ENCODE data around the gene TMEFF2.

TMEFF2 gene

GRCh38 chr2:192043216-192043870 lies 151.4 kb downstream of the TMEFF2 start:
- no peak overlapping the region for H4K5ac ChIP-seq (ENCODE audit: low read length)
- no peaks in the 10 kb centered on the region for H3K27me3 ChIP-seq (ENCODE audit: insufficient read depth, low read length, poor library complexity)
- H3K79me2 ChIP-seq (ENCODE audit: control insufficient read depth, insufficient read depth, low read length) = no peaks in the 10 kb centered on the region
- H3K4ac ChIP-seq (ENCODE audit: low read depth, low read length) = no peak overlapping the region
- no peak overlapping the region for H3K9ac ChIP-seq (ENCODE audit: low read length)
- H3K27ac ChIP-seq (ENCODE audit: low read depth, low read length) = no peak overlapping the region
- H4K8ac ChIP-seq (ENCODE audit: low read depth, low read length) = no peak overlapping the region
- H3K4me1 ChIP-seq (ENCODE audit: control insufficient read depth, low read depth, low read length) = no peaks in the 10 kb centered on the region
- no peak overlapping the region for H3K56ac ChIP-seq (ENCODE audit: low read length)
- no peak for DNase-seq
- H3K79me1 ChIP-seq (ENCODE audit: low read length) = no peaks in the 10 kb centered on the region
- no peak overlapping the region for H2AK5ac ChIP-seq (ENCODE audit: low read length)
- no CpG with 5 or more reads among the region's 6 CpGs for WGBS (ENCODE audit: extremely low coverage, insufficient coverage, low lambda C conversion rate)
- no peak overlapping the region for H3K4me2 ChIP-seq (ENCODE audit: low read length)
- H3K18ac ChIP-seq (ENCODE audit: low read length) = no peak overlapping the region
- no peaks in the 10 kb centered on the region for H3K36me3 ChIP-seq (ENCODE audit: control insufficient read depth, insufficient read depth, low read length)
- no peak overlapping the region for H2BK120ac ChIP-seq (ENCODE audit: low read depth, low read length)
- no peak overlapping the region for H2BK15ac ChIP-seq (replicated peaks; ENCODE audit: low read depth)
- no peak overlapping the region for H2BK5ac ChIP-seq (ENCODE audit: low read length)
- H3K23ac ChIP-seq (ENCODE audit: low read length) = no peak overlapping the region
- H3K4me3 ChIP-seq (ENCODE audit: low read length) = no peak overlapping the region

- Histone ChIP-seq H2BK120ac (ENCODE audit: low read depth, low read length) (no peak overlapping the region), H3K79me2 (ENCODE audit: control insufficient read depth, insufficient read depth, low read length) (no peaks in the 10 kb centered on the region), H2AK5ac (ENCODE audit: low read length) (no peak overlapping the region), H3K23ac (ENCODE audit: low read length) (no peak overlapping the region), H3K27me3 (ENCODE audit: insufficient read depth, low read length, poor library complexity) (no peaks in the 10 kb centered on the region), H2BK15ac (replicated peaks; ENCODE audit: low read depth) (no peak overlapping the region), H3K79me1 (ENCODE audit: low read length) (no peaks in the 10 kb centered on the region), H4K8ac (ENCODE audit: low read depth, low read length) (no peak overlapping the region), H3K4me3 (ENCODE audit: low read length) (no peak overlapping the region), H4K5ac (ENCODE audit: low read length) (no peak overlapping the region), H3K9ac (ENCODE audit: low read length) (no peak overlapping the region), H3K4ac (ENCODE audit: low read depth, low read length) (no peak overlapping the region), H3K27ac (ENCODE audit: low read depth, low read length) (no peak overlapping the region), H3K4me1 (ENCODE audit: control insufficient read depth, low read depth, low read length) (no peaks in the 10 kb centered on the region), H3K4me2 (ENCODE audit: low read length) (no peak overlapping the region), H3K36me3 (ENCODE audit: control insufficient read depth, insufficient read depth, low read length) (no peaks in the 10 kb centered on the region), H3K56ac (ENCODE audit: low read length) (no peak overlapping the region), H2BK5ac (ENCODE audit: low read length) (no peak overlapping the region), H3K18ac (ENCODE audit: low read length) (no peak overlapping the region)
- DNase-seq = no peak
- no CpG with 5 or more reads among the region's 5 CpGs for WGBS (ENCODE audit: extremely low coverage, insufficient coverage, low lambda C conversion rate)
Measured at GRCh38 chr2:192042126-192042525, 152.6 kb downstream of the TMEFF2 start.

GRCh38 chr2:192038110-192038509 lies 156.6 kb downstream of the TMEFF2 start:
- no peaks in the 10 kb centered on the region for H3K79me2 ChIP-seq (ENCODE audit: control insufficient read depth, insufficient read depth, low read length)
- no peaks in the 10 kb centered on the region for H3K27me3 ChIP-seq (ENCODE audit: insufficient read depth, low read length, poor library complexity)
- H3K4ac ChIP-seq (ENCODE audit: low read depth, low read length) = no peak overlapping the region
- H3K9ac ChIP-seq (ENCODE audit: low read length) = no peak overlapping the region
- no CpG with 5 or more reads among the region's 1 CpG for WGBS (ENCODE audit: extremely low coverage, insufficient coverage, low lambda C conversion rate)
- H3K4me1 ChIP-seq (ENCODE audit: control insufficient read depth, low read depth, low read length) = no peaks in the 10 kb centered on the region
- no peaks in the 10 kb centered on the region for H3K79me1 ChIP-seq (ENCODE audit: low read length)
- no peak overlapping the region for H3K56ac ChIP-seq (ENCODE audit: low read length)
- no peak overlapping the region for H2BK120ac ChIP-seq (ENCODE audit: low read depth, low read length)
- H2AK5ac ChIP-seq (ENCODE audit: low read length) = no peak overlapping the region
- no peak overlapping the region for H3K4me2 ChIP-seq (ENCODE audit: low read length)
- no peak overlapping the region for H2BK5ac ChIP-seq (ENCODE audit: low read length)
- no peak overlapping the region for H3K18ac ChIP-seq (ENCODE audit: low read length)
- no peaks in the 10 kb centered on the region for H3K36me3 ChIP-seq (ENCODE audit: control insufficient read depth, insufficient read depth, low read length)
- no peak overlapping the region for H4K8ac ChIP-seq (ENCODE audit: low read depth, low read length)
- no peak overlapping the region for H3K27ac ChIP-seq (ENCODE audit: low read depth, low read length)
- no peak overlapping the region for H3K4me3 ChIP-seq (ENCODE audit: low read length)
- H2BK15ac ChIP-seq (replicated peaks; ENCODE audit: low read depth) = no peak overlapping the region
- H4K5ac ChIP-seq (ENCODE audit: low read length) = no peak overlapping the region
- H3K23ac ChIP-seq (ENCODE audit: low read length) = no peak overlapping the region
- DNase-seq = no peak

- H3K18ac ChIP-seq (ENCODE audit: low read length) = no peak overlapping the region
- no peak overlapping the region for H3K23ac ChIP-seq (ENCODE audit: low read length)
- H3K79me2 ChIP-seq (ENCODE audit: control insufficient read depth, insufficient read depth, low read length) = no peaks in the 10 kb centered on the region
- no peak overlapping the region for H3K4me2 ChIP-seq (ENCODE audit: low read length)
- H3K4me3 ChIP-seq (ENCODE audit: low read length) = no peak overlapping the region
- H4K8ac ChIP-seq (ENCODE audit: low read depth, low read length) = no peak overlapping the region
- no peaks in the 10 kb centered on the region for H3K36me3 ChIP-seq (ENCODE audit: control insufficient read depth, insufficient read depth, low read length)
- WGBS (ENCODE audit: extremely low coverage, insufficient coverage, low lambda C conversion rate) = no CpG with 5 or more reads among the region's 3 CpGs
- H3K4me1 ChIP-seq (ENCODE audit: control insufficient read depth, low read depth, low read length) = no peaks in the 10 kb centered on the region
- no peak overlapping the region for H2AK5ac ChIP-seq (ENCODE audit: low read length)
- DNase-seq = no peak
- no peak overlapping the region for H3K27ac ChIP-seq (ENCODE audit: low read depth, low read length)
- no peak overlapping the region for H2BK15ac ChIP-seq (replicated peaks; ENCODE audit: low read depth)
- no peak overlapping the region for H2BK5ac ChIP-seq (ENCODE audit: low read length)
- H3K79me1 ChIP-seq (ENCODE audit: low read length) = no peaks in the 10 kb centered on the region
- no peak overlapping the region for H3K4ac ChIP-seq (ENCODE audit: low read depth, low read length)
- no peak overlapping the region for H2BK120ac ChIP-seq (ENCODE audit: low read depth, low read length)
- no peak overlapping the region for H4K5ac ChIP-seq (ENCODE audit: low read length)
- H3K27me3 ChIP-seq (ENCODE audit: insufficient read depth, low read length, poor library complexity) = no peaks in the 10 kb centered on the region
- H3K56ac ChIP-seq (ENCODE audit: low read length) = no peak overlapping the region
- no peak overlapping the region for H3K9ac ChIP-seq (ENCODE audit: low read length)
Measured at GRCh38 chr2:192035731-192036442, 158.8 kb downstream of the TMEFF2 start.

GRCh38 chr2:192030856-192031255 lies 163.9 kb downstream of the TMEFF2 start:
- Histone ChIP-seq H3K4me3 (ENCODE audit: low read length) (no peak overlapping the region), H3K18ac (ENCODE audit: low read length) (no peak overlapping the region), H3K4me2 (ENCODE audit: low read length) (no peak overlapping the region), H2BK15ac (replicated peaks; ENCODE audit: low read depth) (no peak overlapping the region), H4K5ac (ENCODE audit: low read length) (no peak overlapping the region), H3K56ac (ENCODE audit: low read length) (no peak overlapping the region), H3K79me2 (ENCODE audit: control insufficient read depth, insufficient read depth, low read length) (no peaks in the 10 kb centered on the region), H3K23ac (ENCODE audit: low read length) (no peak overlapping the region), H3K4ac (ENCODE audit: low read depth, low read length) (no peak overlapping the region), H3K9ac (ENCODE audit: low read length) (no peak overlapping the region), H3K36me3 (ENCODE audit: control insufficient read depth, insufficient read depth, low read length) (no peaks in the 10 kb centered on the region), H4K8ac (ENCODE audit: low read depth, low read length) (no peak overlapping the region), H3K27me3 (ENCODE audit: insufficient read depth, low read length, poor library complexity) (no peaks in the 10 kb centered on the region), H2AK5ac (ENCODE audit: low read length) (no peak overlapping the region), H3K4me1 (ENCODE audit: control insufficient read depth, low read depth, low read length) (no peaks in the 10 kb centered on the region), H3K27ac (ENCODE audit: low read depth, low read length) (no peak overlapping the region), H2BK120ac (ENCODE audit: low read depth, low read length) (no peak overlapping the region), H2BK5ac (ENCODE audit: low read length) (no peak overlapping the region), H3K79me1 (ENCODE audit: low read length) (no peaks in the 10 kb centered on the region)
- DNase-seq = no peak
- no CpG with 5 or more reads among the region's 3 CpGs for WGBS (ENCODE audit: extremely low coverage, insufficient coverage, low lambda C conversion rate)

Data from mesendoderm (in vitro differentiated cells).